CD4-positive, alpha-beta T cell (primary cell): Measurements from ENCODE around the gene RIGI. TPM values are rescaled to one million over a fixed set of nuclear protein-coding genes. Genes with fewer than 3 reads are reported as not detected.

Experiments used
- ATAC-seq: fragments of 200-7000 bp; cut with Tn5 transposase; one replicate; pipeline ENCODE4 v1.10.0; 2022; ENCODE audit warnings: mild to moderate bottlenecking; ENCODE audit not compliant: poor library complexity
- CTCF ChIA-PET: fragments of 350-600 bp; sonication (Branson Sonifier 250); formaldehyde crosslinking; loops from one replicate; lab custom pipeline; 2021; ENCODE audit warnings: antibody characterized with exemption, inconsistent platforms; lab: Charles Lee
- POLR2A ChIA-PET: fragments of 350-600 bp; sonication (Branson Sonifier 250); formaldehyde crosslinking; loops from one replicate; lab custom pipeline; 2021; ENCODE audit warnings: antibody characterized with exemption, inconsistent platforms; lab: Charles Lee
- DNase-seq, 14 experiments: peaks; one replicate each; pipeline ENCODE4 v3.0.0-alpha.2; 2013 to 2020; ENCODE audit warnings: mixed read lengths in 2 of 14
- H3K27ac ChIP-seq, 2 donors: one replicate each; pipeline versions ENCODE4 v1.5.1 to v1.7.0; 2013; ENCODE audit warnings: low read length in 2 of 2, low read depth in 1 of 2, mild to moderate bottlenecking in 1 of 2
- H3K27me3 ChIP-seq, 2 experiments: 1 replicate in 1 of 2; 2 replicates in 1 of 2; pipeline versions ENCODE4 v1.6.1 to v1.7.0; 2013; ENCODE audit warnings: low read length in 2 of 2, control low read depth in 1 of 2, mild to moderate bottlenecking in 1 of 2, moderate library complexity in 1 of 2; ENCODE audit not compliant: insufficient read depth in 2 of 2, control insufficient read depth in 1 of 2
- H3K36me3 ChIP-seq: one replicate; pipeline ENCODE4 v1.6.1; 2013; ENCODE audit warnings: low read length, control low read depth; ENCODE audit not compliant: insufficient read depth
- H3K4me1 ChIP-seq: one replicate; pipeline ENCODE4 v1.6.1; 2013; ENCODE audit warnings: low read length, control low read depth; ENCODE audit not compliant: insufficient read depth
- H3K4me3 ChIP-seq: one replicate; pipeline ENCODE4 v1.5.1; 2013; ENCODE audit warnings: mild to moderate bottlenecking, low read length, moderate library complexity
- H3K9me3 ChIP-seq, 2 experiments: 1 replicate in 1 of 2; 2 replicates in 1 of 2; pipeline versions ENCODE4 v1.6.1 to v1.7.0; 2013; ENCODE audit warnings: low read length in 2 of 2, mild to moderate bottlenecking in 2 of 2, control low read depth in 1 of 2, moderate library complexity in 1 of 2; ENCODE audit not compliant: control insufficient read depth in 1 of 2, insufficient read depth in 1 of 2
- H3K27ac Mint-ChIP-seq: one replicate; pipeline ENCODE4 v1.8.0; 2020; ENCODE audit warnings: mixed read lengths
- H3K27me3 Mint-ChIP-seq: one replicate; pipeline ENCODE4 v1.8.0; 2021; ENCODE audit warnings: mixed read lengths
- H3K36me3 Mint-ChIP-seq: one replicate; pipeline ENCODE4 v1.8.0; 2021; ENCODE audit warnings: low read depth, mixed read lengths
- H3K4me1 Mint-ChIP-seq: one replicate; pipeline ENCODE4 v1.8.0; 2021; ENCODE audit warnings: low read depth, mixed read lengths
- H3K4me3 Mint-ChIP-seq: one replicate; pipeline ENCODE4 v1.8.0; 2020; ENCODE audit warnings: mild to moderate bottlenecking, mixed read lengths
- H3K9me3 Mint-ChIP-seq: one replicate; pipeline ENCODE4 v1.8.0; 2020; ENCODE audit warnings: mixed read lengths
- CTCF ChIP-seq: fragments of 200-600 bp; IDR thresholded peaks from one replicate; pipeline ENCODE4 v1.8.0; 2022; ENCODE audit warnings: antibody characterized with exemption, mild to moderate bottlenecking
- intact Hi-C, 2 experiments: fragments of 100-400 bp; cut with DNase I in 1 of 2; cut with micrococcal nuclease in 1 of 2; formaldehyde crosslinking; loops; one replicate each; pipeline versions ENCODE4 v1.15.1 to v1.9.0; 2023 to 2025; cut with DNase I, micrococcal nuclease
- total RNA-seq, 174 experiments: library from RNA in 2 of 174; stranded (reverse) in 2 of 174; gene quantifications; one replicate each; pipeline ENCODE4 v1.2.3 and lab custom pipeline; 2021 to 2026

Gene RIGI
- total RNA-seq, 2 experiments from 2014 or later: 4.9 to 5.0 TPM

GRCh38 chr9:32490601-32491000, 35.4 kb downstream of the RIGI start:
- peaks cover 70% of the 10 kb centered on the region for H3K36me3 ChIP-seq
- no peak overlapping the region for H3K4me3 ChIP-seq
- DNase-seq: no peak
- POLR2A ChIA-PET: no interaction called here
- CTCF ChIA-PET: no interaction called here
- no peak for TF ChIP-seq CTCF
- no peak overlapping the region for H3K4me3 Mint-ChIP-seq
- no peak overlapping the region for H3K27ac ChIP-seq
- H3K4me1 Mint-ChIP-seq: no peaks in the 10 kb centered on the region
- H3K27ac Mint-ChIP-seq: no peak overlapping the region
- H3K27me3 Mint-ChIP-seq: no peaks in the 10 kb centered on the region
- no peaks in the 10 kb centered on the region for H3K9me3 Mint-ChIP-seq
- H3K27me3 ChIP-seq: no peaks in the 10 kb centered on the region
- ATAC-seq: no peak
- no peaks in the 10 kb centered on the region for H3K9me3 ChIP-seq
- peaks cover 86% of the 10 kb centered on the region for H3K36me3 Mint-ChIP-seq
- no peaks in the 10 kb centered on the region for H3K4me1 ChIP-seq
- intact Hi-C loops: no loop called here

GRCh38 chr9:32487981-32488380, 38.0 kb downstream of the RIGI start:
- no peak for TF ChIP-seq CTCF
- ChIA-PET POLR2A (no interaction called here), CTCF (interaction anchor here (1.2 kb wide), 1 partner anchor 11 kb away, joined by 3 read pairs; no protein-coding TSS in a partner anchor)
- no peak for DNase-seq
- no peaks in the 10 kb centered on the region for H3K4me1 Mint-ChIP-seq
- no peaks in the 10 kb centered on the region for H3K9me3 Mint-ChIP-seq
- intact Hi-C loops: no loop called here
- no peaks in the 10 kb centered on the region for H3K4me1 ChIP-seq
- H3K4me3 Mint-ChIP-seq: no peak overlapping the region
- no peak overlapping the region for H3K27ac Mint-ChIP-seq
- no peak overlapping the region for H3K4me3 ChIP-seq
- ATAC-seq: no peak
- H3K27me3 Mint-ChIP-seq: no peaks in the 10 kb centered on the region
- no peaks in the 10 kb centered on the region for H3K27me3 ChIP-seq
- no peaks in the 10 kb centered on the region for H3K9me3 ChIP-seq
- peaks cover 87% of the 10 kb centered on the region for H3K36me3 ChIP-seq
- peaks cover 98% of the 10 kb centered on the region for H3K36me3 Mint-ChIP-seq
- no peak overlapping the region for H3K27ac ChIP-seq

- H3K27ac Mint-ChIP-seq: no peak overlapping the region
- DNase-seq: no peak
- H3K27me3 ChIP-seq: no peaks in the 10 kb centered on the region
- H3K27me3 Mint-ChIP-seq: no peaks in the 10 kb centered on the region
- H3K36me3 Mint-ChIP-seq: peaks cover 98% of the 10 kb centered on the region
- no peak for ATAC-seq
- no peaks in the 10 kb centered on the region for H3K4me1 Mint-ChIP-seq
- no peaks in the 10 kb centered on the region for H3K9me3 Mint-ChIP-seq
- no peaks in the 10 kb centered on the region for H3K4me1 ChIP-seq
- no peak overlapping the region for H3K4me3 ChIP-seq
- H3K4me3 Mint-ChIP-seq: no peak overlapping the region
- no peak for TF ChIP-seq CTCF
- no peaks in the 10 kb centered on the region for H3K9me3 ChIP-seq
- H3K36me3 ChIP-seq: peaks cover 88% of the 10 kb centered on the region
- H3K27ac ChIP-seq: no peak overlapping the region
- ChIA-PET CTCF (interaction anchor here (1.2 kb wide), 1 partner anchor 12 kb away, joined by 3 read pairs; no protein-coding TSS in a partner anchor), POLR2A (no interaction called here)
- intact Hi-C loops: no loop called here
Observed at GRCh38 chr9:32486839-32487562, 39.0 kb downstream of the RIGI start.
